Measurements from ENCODE around the gene SPARC.

The SPARC gene

GRCh38 chr5:151678713-151679112, 8.0 kb downstream of the SPARC start:
- DNase-seq (ENCODE audit: low read depth) = no peak

- no peak for DNase-seq (ENCODE audit: low read depth)
These were observed 8.8 kb downstream of the SPARC start for GRCh38 chr5:151677776-151678545.

GRCh38 chr5:151676719-151677118, 10.0 kb downstream of the SPARC start:
- no peak for DNase-seq (ENCODE audit: low read depth)

- no peak for DNase-seq (ENCODE audit: low read depth)
These were observed 10.4 kb downstream of the SPARC start for GRCh38 chr5:151676314-151676712.

GRCh38 chr5:151675611-151676313, 11.0 kb downstream of the SPARC start:
- no peak for DNase-seq (ENCODE audit: low read depth)

- DNase-seq (ENCODE audit: low read depth) = no peak
These were observed 11.8 kb downstream of the SPARC start for GRCh38 chr5:151674626-151675610.

- no peak for DNase-seq (ENCODE audit: low read depth)
These were observed 13.3 kb downstream of the SPARC start for GRCh38 chr5:151673421-151673820.

GRCh38 chr5:151672516-151672915, 14.2 kb downstream of the SPARC start:
- no peak for DNase-seq (ENCODE audit: low read depth)

GRCh38 chr5:151671950-151672349, 14.8 kb downstream of the SPARC start:
- DNase-seq (ENCODE audit: low read depth) = no peak

GRCh38 chr5:151670953-151671636, 15.6 kb downstream of the SPARC start:
- no peak for DNase-seq (ENCODE audit: low read depth)

- no peak for DNase-seq (ENCODE audit: low read depth)
These were observed 16.5 kb downstream of the SPARC start for GRCh38 chr5:151670083-151670686.

GRCh38 chr5:151667083-151667482, 19.6 kb downstream of the SPARC start:
- DNase-seq (ENCODE audit: low read depth) = no peak

- no peak for DNase-seq (ENCODE audit: low read depth)
These were observed 21.1 kb downstream of the SPARC start for GRCh38 chr5:151665613-151666012.

- no peak for DNase-seq (ENCODE audit: low read depth)
These were observed 21.8 kb downstream of the SPARC start for GRCh38 chr5:151664694-151665585.

- no peak for DNase-seq (ENCODE audit: low read depth)
These were observed 23.0 kb downstream of the SPARC start for GRCh38 chr5:151663617-151664293.

- DNase-seq (ENCODE audit: low read depth) = no peak
These were observed 23.9 kb downstream of the SPARC start for GRCh38 chr5:151662805-151663204.

- no peak for DNase-seq (ENCODE audit: low read depth)
These were observed 24.6 kb downstream of the SPARC start for GRCh38 chr5:151661968-151662732.

GRCh38 chr5:151660616-151661495, 25.9 kb downstream of the SPARC start:
- DNase-seq (ENCODE audit: low read depth) = no peak

Data from stimulated activated CD4-positive, alpha-beta T cell treated with anti-CD3 and anti-CD28 coated beads, Interleukin-2, amount 100 ng/mL, for 4 hours (primary cell).